ENCODE measurements around the gene BTBD16.

Gene BTBD16

DNA sequence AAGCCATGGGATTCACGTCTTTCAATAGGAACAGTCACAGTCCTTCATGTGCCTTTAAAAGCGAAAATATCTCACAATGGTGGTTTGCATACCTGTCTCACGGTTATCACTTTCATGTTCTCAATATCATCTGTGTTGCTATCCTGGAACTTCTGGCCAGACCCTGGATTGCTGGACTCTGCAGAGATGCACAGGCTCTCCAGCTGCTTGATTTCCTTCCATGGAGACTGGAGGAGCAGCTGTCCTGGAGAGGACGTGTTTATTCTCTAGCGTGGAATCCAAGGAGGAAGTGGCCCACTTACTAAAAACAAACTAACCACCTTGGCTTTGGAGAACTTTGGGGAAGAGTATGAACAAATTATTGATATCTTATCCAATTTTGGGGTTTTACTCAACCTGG lies 16.5 kb downstream of the BTBD16 start:
- peaks cover 36% of the 10 kb centered on the region for H3K27me3 ChIP-seq (ENCODE audit: low read depth, low read length)
- peak overlapping the region; percentile 48 for H3K4me3 ChIP-seq (ENCODE audit: low read length)
- peak overlapping the region; percentile 68 for H3K27ac ChIP-seq (ENCODE audit: low read length)
- peaks cover 88% of the 10 kb centered on the region for H3K4me1 ChIP-seq (ENCODE audit: low read length)
- H3K9ac ChIP-seq (ENCODE audit: low read length) = peak overlapping the region; percentile 37; the same call in 1 of the 2 replicates
- peak overlapping the region; percentile 73 for H3K4me2 ChIP-seq (ENCODE audit: low read length)
- no peaks in the 10 kb centered on the region for H3K9me3 ChIP-seq (ENCODE audit: insufficient read depth, low read length)
- H3K36me3 ChIP-seq (replicated peaks; ENCODE audit: low read depth, low read length) = no peaks in the 10 kb centered on the region
- H2AFZ ChIP-seq (ENCODE audit: low read depth, low read length) = no peak overlapping the region
- no peak for TF ChIP-seq EZH2phosphoT487 (IDR thresholded peaks at IDR 0.05; ENCODE audit: low read depth)
- TF ChIP-seq, protein P1, sequence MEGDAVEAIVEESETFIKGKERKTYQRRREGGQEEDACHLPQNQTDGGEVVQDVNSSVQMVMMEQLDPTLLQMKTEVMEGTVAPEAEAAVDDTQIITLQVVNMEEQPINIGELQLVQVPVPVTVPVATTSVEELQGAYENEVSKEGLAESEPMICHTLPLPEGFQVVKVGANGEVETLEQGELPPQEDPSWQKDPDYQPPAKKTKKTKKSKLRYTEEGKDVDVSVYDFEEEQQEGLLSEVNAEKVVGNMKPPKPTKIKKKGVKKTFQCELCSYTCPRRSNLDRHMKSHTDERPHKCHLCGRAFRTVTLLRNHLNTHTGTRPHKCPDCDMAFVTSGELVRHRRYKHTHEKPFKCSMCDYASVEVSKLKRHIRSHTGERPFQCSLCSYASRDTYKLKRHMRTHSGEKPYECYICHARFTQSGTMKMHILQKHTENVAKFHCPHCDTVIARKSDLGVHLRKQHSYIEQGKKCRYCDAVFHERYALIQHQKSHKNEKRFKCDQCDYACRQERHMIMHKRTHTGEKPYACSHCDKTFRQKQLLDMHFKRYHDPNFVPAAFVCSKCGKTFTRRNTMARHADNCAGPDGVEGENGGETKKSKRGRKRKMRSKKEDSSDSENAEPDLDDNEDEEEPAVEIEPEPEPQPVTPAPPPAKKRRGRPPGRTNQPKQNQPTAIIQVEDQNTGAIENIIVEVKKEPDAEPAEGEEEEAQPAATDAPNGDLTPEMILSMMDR (IDR thresholded peaks at IDR 0.05; ENCODE audit: low read depth, low read length) = no peak
- H3K79me2 ChIP-seq (ENCODE audit: low read length) = no peaks in the 10 kb centered on the region
- no peaks in the 10 kb centered on the region for H4K20me1 ChIP-seq (ENCODE audit: insufficient read depth, low read length)

DNA sequence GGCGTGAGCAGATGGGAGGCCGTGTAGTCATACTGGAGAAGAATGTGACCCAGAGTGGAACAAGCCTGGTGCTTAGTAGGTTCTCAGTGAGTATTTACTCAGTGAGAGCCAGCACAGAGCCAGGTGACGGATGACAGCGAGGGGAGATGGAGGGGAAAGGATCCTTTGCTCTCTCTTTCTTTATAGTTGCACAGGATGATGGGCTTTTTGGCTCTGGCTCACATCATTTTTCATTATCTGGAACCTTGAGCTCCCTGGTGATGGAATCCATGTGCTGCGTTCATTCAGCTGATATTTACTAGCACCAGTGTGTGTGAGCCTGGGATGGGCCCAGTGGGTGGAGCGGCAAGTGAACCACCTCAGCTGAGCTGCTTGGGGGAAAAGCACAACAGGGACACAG lies 17.2 kb downstream of the BTBD16 start:
- Histone ChIP-seq H3K9ac (ENCODE audit: low read length) (no peak overlapping the region), H3K4me2 (ENCODE audit: low read length) (peak overlapping the region; percentile 73)
- TF ChIP-seq, protein P1 (IDR thresholded peaks at IDR 0.05; ENCODE audit: low read depth, low read length) = no peak
- TF ChIP-seq EZH2phosphoT487 (IDR thresholded peaks at IDR 0.05; ENCODE audit: low read depth) = no peak

DNA sequence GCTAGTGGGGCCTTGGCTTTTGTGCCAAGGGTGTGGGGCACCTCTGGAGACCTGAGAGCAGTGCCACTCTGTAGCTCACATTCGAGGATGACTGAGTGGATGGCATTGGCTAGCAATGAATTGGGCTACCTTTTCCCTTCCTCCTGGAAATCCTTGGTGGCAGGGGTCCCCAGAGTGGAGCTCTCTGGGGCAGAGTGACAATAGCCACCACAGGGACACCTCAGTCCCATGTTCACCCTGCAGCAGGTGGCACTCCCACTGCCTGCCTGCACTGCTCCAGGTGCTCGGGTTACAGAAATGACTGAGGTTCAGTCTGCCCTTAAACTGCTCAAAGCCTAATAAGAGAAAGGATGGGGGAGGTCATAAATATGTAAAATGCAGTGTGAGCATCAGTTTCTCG lies 17.8 kb downstream of the BTBD16 start:
- Histone ChIP-seq H3K4me2 (ENCODE audit: low read length) (peak overlapping the region; percentile 73), H3K9ac (ENCODE audit: low read length) (no peak overlapping the region), H3K27me3 (ENCODE audit: low read depth, low read length) (peaks cover 31% of the 10 kb centered on the region), H2AFZ (ENCODE audit: low read depth, low read length) (no peak overlapping the region), H3K4me3 (ENCODE audit: low read length) (no peak overlapping the region), H4K20me1 (ENCODE audit: insufficient read depth, low read length) (no peaks in the 10 kb centered on the region), H3K27ac (ENCODE audit: low read length) (no peak overlapping the region), H3K4me1 (ENCODE audit: low read length) (peaks cover 88% of the 10 kb centered on the region), H3K36me3 (replicated peaks; ENCODE audit: low read depth, low read length) (no peaks in the 10 kb centered on the region), H3K9me3 (ENCODE audit: insufficient read depth, low read length) (no peaks in the 10 kb centered on the region), H3K79me2 (ENCODE audit: low read length) (no peaks in the 10 kb centered on the region)
- no peak for TF ChIP-seq EZH2phosphoT487 (IDR thresholded peaks at IDR 0.05; ENCODE audit: low read depth)
- TF ChIP-seq, protein P1 (IDR thresholded peaks at IDR 0.05; ENCODE audit: low read depth, low read length) = no peak

More for the DNA sequence above, 17.2 kb downstream of the BTBD16 start:
- Histone ChIP-seq H2AFZ (ENCODE audit: low read depth, low read length) (no peak overlapping the region), H3K27ac (ENCODE audit: low read length) (no peak overlapping the region), H3K79me2 (ENCODE audit: low read length) (no peaks in the 10 kb centered on the region), H3K4me1 (ENCODE audit: low read length) (peaks cover 88% of the 10 kb centered on the region), H3K4me3 (ENCODE audit: low read length) (no peak overlapping the region), H3K27me3 (ENCODE audit: low read depth, low read length) (peaks cover 36% of the 10 kb centered on the region), H3K9me3 (ENCODE audit: insufficient read depth, low read length) (no peaks in the 10 kb centered on the region), H4K20me1 (ENCODE audit: insufficient read depth, low read length) (no peaks in the 10 kb centered on the region), H3K36me3 (replicated peaks; ENCODE audit: low read depth, low read length) (no peaks in the 10 kb centered on the region)

DNA sequence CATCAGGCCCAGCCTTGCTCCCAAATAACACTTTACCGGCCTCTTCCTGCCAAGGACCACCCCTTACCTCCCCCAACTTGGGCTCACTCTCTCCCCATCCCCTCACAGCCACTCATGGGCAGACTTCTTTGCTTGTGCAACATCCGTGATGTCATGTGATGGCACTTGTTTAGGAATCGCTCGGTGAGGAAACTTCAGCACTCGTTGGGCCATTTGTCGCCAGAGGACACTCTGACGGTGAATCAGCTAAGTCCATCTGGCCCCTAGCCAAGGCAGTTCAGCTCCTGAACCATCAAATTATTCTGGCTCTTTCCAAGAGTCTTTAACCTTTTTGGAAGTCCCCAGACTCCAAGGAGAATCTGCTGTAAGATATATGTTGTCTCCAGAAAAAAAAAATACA lies 19.2 kb downstream of the BTBD16 start:
- Histone ChIP-seq H3K36me3 (replicated peaks; ENCODE audit: low read depth, low read length) (no peaks in the 10 kb centered on the region), H3K4me2 (ENCODE audit: low read length) (no peak overlapping the region), H2AFZ (ENCODE audit: low read depth, low read length) (no peak overlapping the region), H3K4me3 (ENCODE audit: low read length) (no peak overlapping the region), H3K27ac (ENCODE audit: low read length) (no peak overlapping the region), H4K20me1 (ENCODE audit: insufficient read depth, low read length) (no peaks in the 10 kb centered on the region), H3K9ac (ENCODE audit: low read length) (no peak overlapping the region), H3K79me2 (ENCODE audit: low read length) (no peaks in the 10 kb centered on the region), H3K9me3 (ENCODE audit: insufficient read depth, low read length) (no peaks in the 10 kb centered on the region), H3K4me1 (ENCODE audit: low read length) (peaks cover 92% of the 10 kb centered on the region), H3K27me3 (ENCODE audit: low read depth, low read length) (peaks cover 29% of the 10 kb centered on the region)
- no peak for TF ChIP-seq EZH2phosphoT487 (IDR thresholded peaks at IDR 0.05; ENCODE audit: low read depth)
- TF ChIP-seq, protein P1 (IDR thresholded peaks at IDR 0.05; ENCODE audit: low read depth, low read length) = no peak

All from OCI-LY3 (cell line).